HFF-Myc (cell line): ENCODE data around the gene UCMA.

ENCODE experiments used
- DNase-seq: peaks from one replicate; pipeline ENCODE4 v3.0.0-alpha.2; 2011; ENCODE audit warnings: low read depth; ENCODE audit errors: extremely low read depth
- H3K4me3 ChIP-seq: replicated peaks from 2 replicates; pipeline ENCODE4 v1.5.1; 2011; ENCODE audit warnings: low read depth, mild to moderate bottlenecking, control low read depth, low read length
- CTCF ChIP-seq: IDR thresholded peaks from 2 replicates; pipeline ENCODE4 v1.5.1; 2012; ENCODE audit warnings: mild to moderate bottlenecking, low read depth, low read length, control low read depth; ENCODE audit errors: missing control alignments

The UCMA gene

GRCh38 chr10:13268841-13269240, 34.7 kb upstream of the UCMA start:
- H3K4me3 ChIP-seq = no peak overlapping the region
- no peak for TF ChIP-seq CTCF
- DNase-seq = no peak

GRCh38 chr10:13268310-13268709, 34.1 kb upstream of the UCMA start:
- no peak overlapping the region for H3K4me3 ChIP-seq
- DNase-seq = no peak
- no peak for TF ChIP-seq CTCF

- DNase-seq = no peak
- no peak for TF ChIP-seq CTCF
These were observed 29.4 kb upstream of the UCMA start for GRCh38 chr10:13263591-13263990.

GRCh38 chr10:13262433-13262832, 28.3 kb upstream of the UCMA start:
- no peak for TF ChIP-seq CTCF
- DNase-seq = no peak
- H3K4me3 ChIP-seq = no peak overlapping the region

More at GRCh38 chr10:13263591-13263990, 29.4 kb upstream of the UCMA start:
- no peak overlapping the region for H3K4me3 ChIP-seq

- TF ChIP-seq CTCF = no peak
- DNase-seq = no peak
- H3K4me3 ChIP-seq = no peak overlapping the region
These were observed 23.5 kb upstream of the UCMA start for GRCh38 chr10:13257621-13258140.

GRCh38 chr10:13256627-13257026, 22.5 kb upstream of the UCMA start:
- no peak for DNase-seq
- no peak overlapping the region for H3K4me3 ChIP-seq
- no peak for TF ChIP-seq CTCF

GRCh38 chr10:13253726-13254125, 19.6 kb upstream of the UCMA start:
- TF ChIP-seq CTCF = no peak
- no peak for DNase-seq
- H3K4me3 ChIP-seq = no peak overlapping the region
